BE2C (cell line): ENCODE measurements around the gene LETM1.

Source experiments
- DNase-seq: peaks from one replicate; pipeline ENCODE4 v3.0.0-alpha.2; 2020
- H3K27me3 ChIP-seq: fragments of 250-450 bp; sonication (Bioruptor Pico); 2 replicates; pipeline ENCODE4 v1.5.1; 2020; ENCODE audit warnings: mild to moderate bottlenecking
- H3K36me3 ChIP-seq: fragments of 250-450 bp; sonication (Bioruptor Pico); 2 replicates; pipeline ENCODE4 v1.5.1; 2020; ENCODE audit warnings: mild to moderate bottlenecking
- H3K4me1 ChIP-seq: fragments of 250-450 bp; sonication (Bioruptor Pico); 2 replicates; pipeline ENCODE4 v1.5.1; 2020
- H3K4me3 ChIP-seq: 2 replicates; pipeline ENCODE4 v1.5.1; 2011; ENCODE audit warnings: low read depth, low read length
- H3K9me3 ChIP-seq: fragments of 250-450 bp; sonication (Bioruptor Pico); 2 replicates; pipeline ENCODE4 v1.5.1; 2020
- CTCF ChIP-seq: IDR thresholded peaks from 2 replicates; pipeline ENCODE4 v1.5.1; 2012; ENCODE audit warnings: mild to moderate bottlenecking, low read depth, low read length

Gene LETM1

GRCh38 chr4:1812720-1813119 is 43.2 kb downstream of the LETM1 start:
- Histone ChIP-seq H3K36me3 (peaks cover 42% of the 10 kb centered on the region), H3K4me3 (no peak overlapping the region), H3K4me1 (no peaks in the 10 kb centered on the region), H3K27me3 (no peaks in the 10 kb centered on the region), H3K9me3 (no peaks in the 10 kb centered on the region; the same call in 1 of the 2 replicates)
- no peak for TF ChIP-seq CTCF
- no peak for DNase-seq

- Histone ChIP-seq H3K4me3 (no peak overlapping the region), H3K9me3 (no peaks in the 10 kb centered on the region), H3K27me3 (no peaks in the 10 kb centered on the region), H3K4me1 (no peaks in the 10 kb centered on the region), H3K36me3 (peaks cover 25% of the 10 kb centered on the region)
- TF ChIP-seq CTCF = no peak
- DNase-seq = peak; percentile 11
These were observed 45.2 kb downstream of the LETM1 start for GRCh38 chr4:1810765-1811164.

GRCh38 chr4:1809754-1810502 is 46.0 kb downstream of the LETM1 start:
- Histone ChIP-seq H3K36me3 (peaks cover 17% of the 10 kb centered on the region), H3K9me3 (no peaks in the 10 kb centered on the region), H3K4me1 (no peaks in the 10 kb centered on the region), H3K27me3 (no peaks in the 10 kb centered on the region), H3K4me3 (no peak overlapping the region)
- TF ChIP-seq CTCF = peak; percentile 87
- DNase-seq = peak; percentile 89

- Histone ChIP-seq H3K36me3 (peaks cover 9% of the 10 kb centered on the region), H3K9me3 (no peaks in the 10 kb centered on the region), H3K4me1 (no peaks in the 10 kb centered on the region), H3K27me3 (no peaks in the 10 kb centered on the region), H3K4me3 (no peak overlapping the region)
- no peak for TF ChIP-seq CTCF
- DNase-seq = peak; percentile 4
These were observed 46.9 kb downstream of the LETM1 start for GRCh38 chr4:1808851-1809753.

- Histone ChIP-seq H3K27me3 (no peaks in the 10 kb centered on the region), H3K4me3 (no peak overlapping the region), H3K36me3 (peaks cover 8% of the 10 kb centered on the region; the same call in 1 of the 2 replicates), H3K9me3 (no peaks in the 10 kb centered on the region), H3K4me1 (no peaks in the 10 kb centered on the region)
- TF ChIP-seq CTCF = no peak
- no peak for DNase-seq
These were observed 47.6 kb downstream of the LETM1 start for GRCh38 chr4:1808396-1808795.
